CD4-positive, CD25-positive, alpha-beta regulatory T cell (primary cell): ENCODE measurements around the gene TRIM10. TPM values are rescaled to one million over a fixed set of nuclear protein-coding genes. Genes with fewer than 3 reads are reported as not detected.
"Not testable (repeated sequence)": the region's sequence is repeated elsewhere in the genome, so short reads cannot be mapped to it uniquely, and the experiment has no call there.

Experiments used
- ATAC-seq, 2 donors: fragments of 150-1000 bp; cut with Tn5 transposase; one replicate each; pipeline ENCODE4 v1.10.0; 2021; ENCODE audit warnings: low read depth in 2 of 2, moderate number of reproducible peaks in 2 of 2, moderate library complexity in 1 of 2
- DNase-seq, 3 donors: peaks; one replicate each; pipeline versions ENCODE4 v3.0.0 to v3.0.0-alpha.2; 2012 to 2022; ENCODE audit warnings: mixed read lengths in 1 of 3
- H3K27ac ChIP-seq: one replicate; pipeline ENCODE4 v1.7.0; 2013; ENCODE audit warnings: mild to moderate bottlenecking, low read length; ENCODE audit not compliant: insufficient read depth, poor library complexity, severe bottlenecking
- H3K27me3 ChIP-seq: one replicate; pipeline ENCODE4 v1.7.0; 2013; ENCODE audit warnings: low read length; ENCODE audit not compliant: control insufficient read depth, insufficient read depth
- H3K36me3 ChIP-seq: one replicate; pipeline ENCODE4 v1.7.0; 2013; ENCODE audit warnings: mild to moderate bottlenecking, low read length, moderate library complexity; ENCODE audit not compliant: control insufficient read depth, insufficient read depth
- H3K4me1 ChIP-seq: 2 replicates; pipeline ENCODE4 v1.7.0; 2013; ENCODE audit warnings: mild to moderate bottlenecking, low read length; ENCODE audit not compliant: insufficient read depth, control insufficient read depth, poor library complexity, severe bottlenecking
- H3K4me3 ChIP-seq: one replicate; pipeline ENCODE4 v1.7.0; 2013; ENCODE audit warnings: low read depth, mild to moderate bottlenecking, low read length, moderate library complexity
- H3K9me3 ChIP-seq, 2 experiments: 1 replicate in 1 of 2; 2 replicates in 1 of 2; pipeline ENCODE4 v1.7.0; 2013; ENCODE audit warnings: low read length in 2 of 2, mild to moderate bottlenecking in 1 of 2, moderate library complexity in 1 of 2; ENCODE audit not compliant: control insufficient read depth in 2 of 2
- H3K27ac Mint-ChIP-seq, 3 donors: one replicate each; pipeline ENCODE4 v1.8.0; 2020 to 2022; ENCODE audit warnings: mild to moderate bottlenecking in 3 of 3, mixed read lengths in 3 of 3, moderate library complexity in 2 of 3
- H3K27me3 Mint-ChIP-seq: one replicate; pipeline ENCODE4 v1.8.0; 2022; ENCODE audit warnings: mild to moderate bottlenecking, mixed read lengths
- H3K36me3 Mint-ChIP-seq: one replicate; pipeline ENCODE4 v1.8.0; 2020; ENCODE audit warnings: mixed read lengths
- H3K4me1 Mint-ChIP-seq, 4 donors: one replicate each; pipeline ENCODE4 v1.8.0; 2020 to 2022; ENCODE audit warnings: mixed read lengths in 4 of 4, mild to moderate bottlenecking in 1 of 4
- H3K4me3 Mint-ChIP-seq, 4 donors: one replicate each; pipeline ENCODE4 v1.8.0; 2020 to 2022; ENCODE audit warnings: mild to moderate bottlenecking in 4 of 4, mixed read lengths in 4 of 4, moderate library complexity in 3 of 4
- H3K9me3 Mint-ChIP-seq, 7 donors: one replicate each; pipeline ENCODE4 v1.8.0; 2020 to 2022; ENCODE audit warnings: mixed read lengths in 7 of 7, mild to moderate bottlenecking in 3 of 7, moderate library complexity in 2 of 7
- polyA plus RNA-seq, 4 donors: library from polyadenylated mRNA; unstranded; fragments of 300-500 nt; fragmentation: Illumina TruSeq; gene quantifications; one replicate each; pipeline ENCODE4 v1.2.3, GENCODE V29; 2021
- total RNA-seq: library from RNA; stranded (reverse); gene quantifications from one replicate; pipeline ENCODE4 v1.2.3, GENCODE V29; 2022

Gene TRIM10
- total and polyA plus RNA-seq, 5 donors from 2014 or later, result not detected

DNA sequence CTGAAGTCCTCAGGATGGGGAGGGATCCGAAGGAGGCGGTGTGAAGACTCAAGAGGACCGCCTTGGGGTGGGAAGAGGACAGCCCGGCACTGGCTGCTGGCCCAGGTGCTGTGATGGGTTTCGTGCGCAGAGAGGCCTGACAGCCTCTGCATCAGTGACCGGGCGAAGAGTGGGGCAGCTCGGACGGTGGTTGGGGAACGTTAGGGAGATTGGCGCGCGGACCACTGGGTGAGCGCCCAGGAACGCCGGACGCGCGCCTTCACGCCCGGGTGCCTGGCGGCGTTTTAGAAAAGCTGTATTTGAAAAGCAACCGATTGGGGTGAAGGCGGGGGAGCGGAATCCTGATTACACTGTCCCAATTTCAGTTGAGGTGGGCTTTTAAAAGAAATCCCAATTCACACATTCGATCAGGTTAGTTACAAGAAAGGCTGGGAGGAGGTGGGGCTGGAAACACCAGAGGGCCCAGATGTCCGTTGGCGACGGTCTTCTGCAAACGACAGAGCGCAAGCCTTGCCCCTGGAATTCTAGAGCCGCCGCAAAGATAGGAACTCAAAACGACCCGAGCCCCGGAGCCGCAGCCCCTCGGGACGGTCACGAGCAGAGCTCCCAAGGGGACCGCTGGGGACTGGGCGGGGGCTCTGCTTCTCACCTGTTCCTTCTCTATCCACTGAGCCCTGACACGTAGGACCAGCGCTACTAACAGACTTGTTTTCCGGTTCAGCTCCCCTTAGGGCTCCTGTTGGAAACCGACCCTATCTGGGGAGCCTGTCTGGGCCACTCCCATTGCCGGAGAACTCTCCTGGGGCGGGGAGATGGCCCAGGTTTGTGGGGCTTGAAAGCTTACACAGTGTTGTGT lies 33.5 kb downstream of the TRIM10 start:
- Histone ChIP-seq H3K9me3 (no peaks in the 10 kb centered on the region), H3K36me3 (no peaks in the 10 kb centered on the region), H3K4me1 (peaks cover 4% of the 10 kb centered on the region), H3K27me3 (peaks cover 43% of the 10 kb centered on the region), H3K4me3 (no peak overlapping the region), H3K27ac (no peak overlapping the region)
- Mint-ChIP-seq H3K4me3 (peak overlapping the region in 1 of 4 donors; percentile 71), H3K9me3 (no peaks in the 10 kb centered on the region), H3K27me3 (peaks cover 76% of the 10 kb centered on the region), H3K36me3 (no peaks in the 10 kb centered on the region), H3K4me1 (peaks cover 5 to 13% (median 6%) of the 10 kb centered on the region in 4 donors), H3K27ac (no peak overlapping the region)
- no peak for ATAC-seq
- DNase-seq, result no peak

GRCh38 chr6:30122515-30122914 lies 38.5 kb downstream of the TRIM10 start:
- H3K27me3 Mint-ChIP-seq, result peaks cover 81% of the 10 kb centered on the region

GRCh38 chr6:30121446-30122366 lies 39.3 kb downstream of the TRIM10 start:
- DNase-seq (no peak), ATAC-seq (no peak)
- H3K9me3 ChIP-seq, result no peaks in the 10 kb centered on the region
- Mint-ChIP-seq H3K27me3 (peaks cover 73% of the 10 kb centered on the region), H3K4me1 (no peaks in the 10 kb centered on the region), H3K36me3 (no peaks in the 10 kb centered on the region), H3K9me3 (no peaks in the 10 kb centered on the region), H3K27ac (no peak overlapping the region), H3K4me3 (no peak overlapping the region)
- no peaks in the 10 kb centered on the region for H3K4me1 ChIP-seq
- no peak overlapping the region for H3K27ac ChIP-seq
- peaks cover 16% of the 10 kb centered on the region for H3K27me3 ChIP-seq
- no peaks in the 10 kb centered on the region for H3K36me3 ChIP-seq
- H3K4me3 ChIP-seq, result no peak overlapping the region

More at GRCh38 chr6:30122515-30122914, 38.5 kb downstream of the TRIM10 start:
- DNase-seq, result no peak
- H3K4me3 Mint-ChIP-seq, result no peak overlapping the region
- Histone ChIP-seq H3K27ac (no peak overlapping the region), H3K27me3 (peaks cover 18% of the 10 kb centered on the region), H3K4me1 (no peaks in the 10 kb centered on the region), H3K9me3 (no peaks in the 10 kb centered on the region), H3K36me3 (no peaks in the 10 kb centered on the region), H3K4me3 (no peak overlapping the region)
- no peaks in the 10 kb centered on the region for H3K4me1 Mint-ChIP-seq
- H3K9me3 Mint-ChIP-seq, result no peaks in the 10 kb centered on the region
- H3K27ac Mint-ChIP-seq, result no peak overlapping the region
- H3K36me3 Mint-ChIP-seq, result no peaks in the 10 kb centered on the region
- ATAC-seq, result no peak

GRCh38 chr6:30118691-30119090 lies 42.3 kb downstream of the TRIM10 start:
- not testable (repeated sequence) for H3K9me3 Mint-ChIP-seq, H3K4me1 Mint-ChIP-seq, ATAC-seq, H3K36me3 ChIP-seq, H3K27ac Mint-ChIP-seq, H3K4me3 Mint-ChIP-seq, H3K36me3 Mint-ChIP-seq, H3K4me1 ChIP-seq, DNase-seq, H3K4me3 ChIP-seq, H3K9me3 ChIP-seq, H3K27ac ChIP-seq
- peaks cover 20% of the 10 kb centered on the region for H3K27me3 ChIP-seq
- H3K27me3 Mint-ChIP-seq, result peaks cover 65% of the 10 kb centered on the region

DNA sequence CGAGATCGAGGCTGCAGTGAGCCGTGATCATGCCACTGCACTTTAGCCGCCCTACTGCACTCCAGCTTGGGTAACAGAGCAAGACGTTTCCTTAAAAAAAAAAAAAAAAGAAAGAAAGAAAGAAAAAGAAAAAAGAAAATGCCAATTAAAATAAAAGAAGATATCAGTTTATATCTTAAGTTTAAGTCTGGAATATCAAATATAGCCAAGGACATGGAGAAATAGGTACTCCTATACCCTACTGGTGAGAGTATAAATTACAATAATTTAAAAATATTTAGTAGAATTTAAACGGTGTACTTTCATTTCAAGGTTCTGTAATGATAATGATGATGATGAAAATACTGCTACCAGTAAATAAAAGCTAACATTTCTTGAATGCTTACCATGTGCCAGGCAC lies 44.3 kb downstream of the TRIM10 start:
- Mint-ChIP-seq H3K36me3 (no peaks in the 10 kb centered on the region), H3K9me3 (no peaks in the 10 kb centered on the region), H3K4me1 (peaks cover 0 to 6% (median 0%) of the 10 kb centered on the region in 4 donors), H3K27me3 (peaks cover 69% of the 10 kb centered on the region), H3K27ac (no peak overlapping the region), H3K4me3 (no peak overlapping the region)
- H3K27me3 ChIP-seq, result peaks cover 22% of the 10 kb centered on the region
- no peaks in the 10 kb centered on the region for H3K4me1 ChIP-seq
- H3K27ac ChIP-seq, result no peak overlapping the region
- ATAC-seq, result no peak
- H3K9me3 ChIP-seq, result no peaks in the 10 kb centered on the region
- no peaks in the 10 kb centered on the region for H3K36me3 ChIP-seq
- no peak overlapping the region for H3K4me3 ChIP-seq
- no peak for DNase-seq

DNA sequence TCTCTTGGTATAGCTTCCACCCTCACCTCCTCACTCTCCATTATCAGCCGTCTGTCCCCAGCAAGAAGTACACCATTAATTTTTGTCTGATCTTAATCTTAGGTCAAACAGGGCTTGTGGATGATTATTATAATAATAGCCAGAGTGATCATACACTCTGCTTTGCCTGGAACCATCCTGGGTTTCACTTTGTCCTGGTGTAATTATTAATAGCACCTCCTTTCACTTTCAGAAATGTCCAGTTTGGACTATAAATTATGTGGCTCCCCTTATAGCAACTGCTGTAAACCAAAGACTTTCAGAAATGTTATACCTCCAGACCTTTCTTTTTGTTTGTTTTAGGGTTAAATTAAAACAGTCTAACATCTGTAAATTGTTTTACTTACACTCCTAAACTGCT lies 47.2 kb downstream of the TRIM10 start:
- peaks cover 0 to 9% (median 0%) of the 10 kb centered on the region in 4 donors for H3K4me1 Mint-ChIP-seq
- Histone ChIP-seq H3K4me1 (no peaks in the 10 kb centered on the region), H3K27ac (no peak overlapping the region), H3K9me3 (no peaks in the 10 kb centered on the region), H3K27me3 (peaks cover 31% of the 10 kb centered on the region), H3K4me3 (no peak overlapping the region), H3K36me3 (no peaks in the 10 kb centered on the region)
- no peaks in the 10 kb centered on the region for H3K36me3 Mint-ChIP-seq
- H3K9me3 Mint-ChIP-seq, result no peaks in the 10 kb centered on the region
- DNase-seq (no peak), ATAC-seq (no peak)
- peaks cover 66% of the 10 kb centered on the region for H3K27me3 Mint-ChIP-seq
- H3K4me3 Mint-ChIP-seq, result no peak overlapping the region
- H3K27ac Mint-ChIP-seq, result no peak overlapping the region

GRCh38 chr6:30113003-30113759 lies 47.8 kb downstream of the TRIM10 start, which contains the start of gene TRIM31:
TRIM31 (minus strand) TSS chr6:30113090; CDS start chr6:30112805, 285 bp downstream.
- Histone ChIP-seq H3K4me3 (no peak within 1 kb of the TSS), H3K9me3 (no peaks in the 10 kb centered on the region), H3K36me3 (no peaks in the 10 kb centered on the region), H3K27me3 (peaks cover 32% of the 10 kb centered on the region), H3K4me1 (no peaks in the 10 kb centered on the region), H3K27ac (no peak within 1 kb of the TSS)
- H3K9me3 Mint-ChIP-seq, result no peaks in the 10 kb centered on the region
- no peak for ATAC-seq
- peaks cover 67% of the 10 kb centered on the region for H3K27me3 Mint-ChIP-seq
- no peak for DNase-seq
- H3K27ac Mint-ChIP-seq, result no peak within 1 kb of the TSS
- peaks cover 0 to 9% (median 0%) of the 10 kb centered on the region in 4 donors for H3K4me1 Mint-ChIP-seq
- no peaks in the 10 kb centered on the region for H3K36me3 Mint-ChIP-seq
- no peak within 1 kb of the TSS for H3K4me3 Mint-ChIP-seq
